Activated naive CD8-positive, alpha-beta T cell (primary cell): ENCODE measurements around the gene SPON1.
"Not testable (repeated sequence)": the region's sequence is repeated elsewhere in the genome, so short reads cannot be mapped to it uniquely, and the experiment has no call there.

ENCODE experiments used
- H3K27ac Mint-ChIP-seq: one replicate; pipeline ENCODE4 v1.8.0; 2021; ENCODE audit warnings: mixed read lengths
- H3K27me3 Mint-ChIP-seq: one replicate; pipeline ENCODE4 v1.8.0; 2021; ENCODE audit warnings: mixed read lengths
- H3K36me3 Mint-ChIP-seq: one replicate; pipeline ENCODE4 v1.8.0; 2021; ENCODE audit warnings: mixed read lengths
- H3K4me1 Mint-ChIP-seq: one replicate; pipeline ENCODE4 v1.8.0; 2021; ENCODE audit warnings: low read depth, mixed read lengths
- H3K4me3 Mint-ChIP-seq: one replicate; pipeline ENCODE4 v1.8.0; 2021; ENCODE audit warnings: mild to moderate bottlenecking, mixed read lengths
- H3K9me3 Mint-ChIP-seq: one replicate; pipeline ENCODE4 v1.8.0; 2021; ENCODE audit warnings: low read depth, mixed read lengths

SPON1 gene

DNA sequence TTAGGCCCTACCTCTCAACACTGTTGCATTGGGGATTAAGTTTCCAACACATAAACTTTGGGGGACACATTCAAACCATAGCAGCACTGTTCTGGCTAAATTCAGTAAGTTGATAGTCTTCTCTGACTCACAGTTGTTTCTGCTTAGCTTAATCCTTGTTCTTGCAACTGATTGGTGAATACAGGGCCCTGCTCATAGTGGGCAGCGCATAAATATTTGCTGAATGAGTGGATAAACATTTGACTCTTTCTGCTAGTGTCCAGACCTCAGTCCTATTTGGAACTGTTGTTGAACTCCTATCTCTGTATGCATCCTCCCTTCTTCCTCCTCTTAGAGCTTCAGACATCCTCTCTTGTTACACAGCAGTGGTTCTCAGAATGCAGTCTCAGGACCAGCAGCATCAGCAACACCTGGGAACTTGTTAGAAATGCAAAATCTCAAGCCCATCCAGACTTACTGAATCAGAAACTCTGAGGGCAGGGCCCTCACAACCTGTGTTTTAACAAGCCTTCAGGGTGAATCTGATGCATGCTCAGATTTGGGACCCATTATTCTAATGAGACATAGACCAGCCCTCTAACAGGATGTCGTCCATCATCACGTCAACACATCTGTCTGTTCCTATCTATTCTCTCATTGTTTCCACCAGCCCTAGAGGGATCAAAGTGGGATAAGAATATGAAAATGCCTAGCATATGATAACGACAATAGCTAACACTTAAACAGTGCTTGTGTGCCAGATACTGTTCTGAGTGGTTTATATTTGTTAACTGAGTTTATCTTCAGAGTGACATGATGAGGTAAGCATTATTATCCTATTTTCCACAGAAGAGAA is 22.3 kb downstream of the SPON1 start:
- H3K36me3 Mint-ChIP-seq: no peaks in the 10 kb centered on the region
- no peak overlapping the region for H3K4me3 Mint-ChIP-seq
- H3K27me3 Mint-ChIP-seq: no peaks in the 10 kb centered on the region
- no peaks in the 10 kb centered on the region for H3K4me1 Mint-ChIP-seq
- H3K9me3 Mint-ChIP-seq: no peaks in the 10 kb centered on the region
- H3K27ac Mint-ChIP-seq: no peak overlapping the region

DNA sequence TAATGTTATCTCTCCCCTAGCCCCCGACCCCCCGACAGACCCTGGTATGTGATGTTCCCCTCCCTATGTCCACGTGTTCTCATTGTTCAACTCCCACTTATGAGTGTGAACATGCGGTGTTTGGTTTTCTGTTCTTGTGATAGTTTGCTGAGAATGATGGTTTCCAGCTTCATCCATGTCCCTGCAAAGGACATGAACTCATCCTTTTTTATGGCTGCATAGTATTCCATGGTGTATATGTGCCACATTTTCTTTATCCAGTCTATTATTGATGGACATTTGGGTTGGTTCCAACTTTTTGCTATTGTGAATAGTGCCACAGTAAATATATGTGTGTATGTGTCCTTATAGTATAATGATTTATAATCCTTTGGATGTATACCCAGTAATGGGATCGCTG is 24.2 kb downstream of the SPON1 start:
- not testable (repeated sequence) for H3K4me3 Mint-ChIP-seq, H3K36me3 Mint-ChIP-seq, H3K27ac Mint-ChIP-seq, H3K9me3 Mint-ChIP-seq, H3K4me1 Mint-ChIP-seq, H3K27me3 Mint-ChIP-seq

DNA sequence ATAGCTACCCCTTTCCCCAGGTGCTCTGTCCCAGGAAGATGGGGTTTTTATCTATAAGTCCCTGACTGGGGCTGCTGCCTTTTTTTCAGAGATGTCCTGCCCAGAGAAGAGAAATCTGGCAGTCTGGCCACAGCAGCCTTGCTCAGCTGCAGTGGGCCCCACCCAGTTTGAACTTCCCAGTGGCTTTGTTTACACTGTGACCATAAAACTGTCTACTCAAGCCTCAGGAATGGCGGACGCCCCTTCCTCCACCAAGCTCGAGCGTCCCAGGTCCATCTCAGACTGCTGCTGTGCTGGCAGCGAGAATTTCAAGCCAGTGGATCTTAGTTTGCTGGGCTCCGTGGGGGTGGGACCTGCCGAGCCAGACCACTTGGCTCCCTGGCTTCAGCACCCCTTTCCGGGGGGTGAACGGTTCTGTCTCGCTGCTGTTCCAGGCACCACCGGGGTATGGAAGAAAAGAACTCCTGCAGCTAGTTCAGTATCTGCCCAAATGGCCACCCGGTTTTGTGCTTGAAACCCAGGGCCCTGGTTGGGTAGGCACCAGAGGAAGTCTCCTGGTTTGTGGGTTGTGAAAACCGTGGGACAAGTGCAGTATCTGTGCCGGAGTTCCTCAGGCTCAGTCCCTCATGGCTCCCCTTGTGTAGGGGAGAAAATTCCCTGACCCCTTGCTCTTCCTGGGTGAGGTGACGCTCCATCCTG is 29.8 kb downstream of the SPON1 start:
- not testable (repeated sequence) for H3K36me3 Mint-ChIP-seq, H3K9me3 Mint-ChIP-seq, H3K27ac Mint-ChIP-seq, H3K4me3 Mint-ChIP-seq, H3K4me1 Mint-ChIP-seq, H3K27me3 Mint-ChIP-seq

DNA sequence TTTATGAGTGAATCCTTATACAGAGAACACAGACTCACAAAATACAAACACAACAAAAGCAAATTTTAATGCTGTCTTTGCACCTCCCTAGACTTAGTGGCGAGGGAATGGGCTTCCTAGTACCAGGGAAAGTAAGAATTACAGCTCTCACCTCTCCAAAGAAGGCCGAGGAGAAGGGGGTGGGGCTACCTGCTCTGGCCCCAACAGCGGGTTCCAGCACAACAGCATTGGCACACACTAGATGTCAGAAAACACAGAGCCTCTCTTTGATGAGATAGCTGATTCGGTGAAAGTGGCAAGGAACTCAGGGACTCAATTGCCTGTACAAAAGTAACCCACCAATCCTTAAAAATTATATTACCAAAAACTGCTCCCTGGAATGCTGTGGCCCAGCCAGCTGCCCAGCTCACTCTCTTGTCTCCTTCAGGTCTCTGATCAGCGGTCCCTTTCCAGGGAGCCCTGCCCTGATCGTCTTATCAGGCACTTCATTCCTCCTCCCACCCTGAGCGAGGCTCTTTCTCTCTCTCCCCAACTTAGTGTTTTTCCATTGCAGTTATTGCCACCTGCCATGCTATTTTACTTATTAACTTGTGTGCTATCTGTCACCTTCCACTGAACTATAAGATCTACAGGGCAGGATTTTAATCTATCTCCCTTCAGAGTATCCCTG is 30.7 kb downstream of the SPON1 start:
- Mint-ChIP-seq H3K4me3 (no peak overlapping the region), H3K36me3 (no peaks in the 10 kb centered on the region), H3K4me1 (no peaks in the 10 kb centered on the region), H3K27me3 (peaks cover 3% of the 10 kb centered on the region), H3K27ac (no peak overlapping the region), H3K9me3 (no peaks in the 10 kb centered on the region)

DNA sequence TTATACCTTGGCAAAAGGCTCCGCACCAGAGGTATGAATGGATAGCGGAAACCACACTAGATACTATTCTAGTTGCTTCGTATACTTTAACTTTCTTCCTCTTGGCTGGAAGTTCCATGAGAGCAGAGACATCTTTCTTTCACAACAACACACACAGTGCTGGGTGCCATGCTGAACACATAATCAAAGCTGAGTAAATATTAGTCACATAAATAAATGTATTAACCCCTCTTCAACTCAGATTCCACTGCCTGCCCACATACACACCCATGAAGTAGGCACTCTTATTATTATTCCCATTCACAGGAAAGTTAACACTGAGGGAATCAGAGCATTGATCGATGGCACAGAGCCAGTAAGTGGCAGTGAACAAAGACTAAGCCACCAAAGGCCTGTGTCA is 35.4 kb downstream of the SPON1 start:
- H3K36me3 Mint-ChIP-seq: peaks cover 12% of the 10 kb centered on the region
- no peaks in the 10 kb centered on the region for H3K4me1 Mint-ChIP-seq
- H3K27me3 Mint-ChIP-seq: peaks cover 5% of the 10 kb centered on the region
- H3K9me3 Mint-ChIP-seq: peaks cover 12% of the 10 kb centered on the region
- no peak overlapping the region for H3K4me3 Mint-ChIP-seq
- no peak overlapping the region for H3K27ac Mint-ChIP-seq

DNA sequence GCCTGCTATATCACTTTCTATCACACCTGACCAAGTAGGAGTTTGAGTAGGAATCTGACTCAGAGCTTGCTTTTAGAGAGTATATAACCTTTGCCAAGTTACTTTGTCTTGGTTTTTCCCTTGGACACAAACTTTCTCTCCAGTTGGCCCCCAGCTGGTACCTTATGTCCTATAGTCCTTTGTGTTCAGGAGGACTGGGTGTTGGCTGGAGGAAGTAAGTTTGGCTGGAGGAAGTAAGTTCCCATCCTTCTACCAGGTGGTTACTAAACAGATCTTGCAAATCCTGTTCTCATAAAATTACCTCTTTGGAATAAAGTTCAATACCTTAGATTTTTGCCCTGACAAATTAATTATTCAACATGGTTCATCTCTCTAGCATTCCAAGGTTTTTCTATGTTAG is 37.2 kb downstream of the SPON1 start:
- Mint-ChIP-seq H3K4me1 (no peaks in the 10 kb centered on the region), H3K36me3 (peaks cover 14% of the 10 kb centered on the region)

DNA sequence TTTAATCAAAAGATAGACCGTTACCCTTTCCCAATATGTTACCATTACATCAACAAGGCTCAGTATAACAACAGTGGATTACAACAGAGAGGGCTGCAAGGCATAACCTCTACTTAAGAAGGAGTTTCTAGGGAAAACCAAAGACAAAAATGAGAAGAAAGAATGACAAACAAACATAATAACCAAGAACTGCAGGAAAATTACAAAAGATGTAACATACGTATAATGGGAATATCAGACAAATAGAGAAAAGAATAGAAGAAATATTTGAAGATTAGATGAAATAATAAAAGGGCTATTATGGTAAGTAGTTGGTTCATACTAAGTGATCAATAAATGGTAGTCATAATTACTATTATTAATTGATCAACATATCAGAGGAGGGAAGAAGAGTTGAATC is 39.1 kb downstream of the SPON1 start:
- H3K27ac Mint-ChIP-seq: no peak overlapping the region
- peaks cover 2% of the 10 kb centered on the region for H3K27me3 Mint-ChIP-seq
- H3K36me3 Mint-ChIP-seq: peaks cover 14% of the 10 kb centered on the region
- no peak overlapping the region for H3K4me3 Mint-ChIP-seq
- peaks cover 21% of the 10 kb centered on the region for H3K9me3 Mint-ChIP-seq
- H3K4me1 Mint-ChIP-seq: no peaks in the 10 kb centered on the region

More for the DNA sequence above, 37.2 kb downstream of the SPON1 start:
- Mint-ChIP-seq H3K27me3 (peaks cover 2% of the 10 kb centered on the region), H3K4me3 (no peak overlapping the region), H3K27ac (no peak overlapping the region), H3K9me3 (peaks cover 21% of the 10 kb centered on the region)

DNA sequence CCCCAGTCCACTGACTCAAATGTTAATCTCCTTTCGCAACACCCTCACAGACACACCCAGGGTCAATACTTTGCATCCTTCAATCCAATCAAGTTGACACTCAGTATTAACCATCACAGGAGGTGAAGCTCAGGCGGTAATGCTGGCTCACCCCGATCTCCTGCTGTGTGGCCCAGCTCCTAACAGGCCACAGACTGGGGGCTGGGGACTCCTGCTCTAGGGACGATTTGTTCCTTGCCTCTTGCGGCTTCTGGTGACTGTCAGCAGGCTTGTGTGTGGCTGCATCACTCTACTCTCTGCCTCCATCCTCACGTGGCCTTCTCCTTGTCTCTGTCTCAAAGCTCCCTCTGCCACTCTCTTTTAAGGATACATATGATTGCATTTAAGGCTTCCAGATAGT is 45.0 kb downstream of the SPON1 start:
- peaks cover 4% of the 10 kb centered on the region for H3K36me3 Mint-ChIP-seq
- no peak overlapping the region for H3K27ac Mint-ChIP-seq
- no peaks in the 10 kb centered on the region for H3K27me3 Mint-ChIP-seq
- no peaks in the 10 kb centered on the region for H3K4me1 Mint-ChIP-seq
- H3K9me3 Mint-ChIP-seq: peaks cover 9% of the 10 kb centered on the region
- H3K4me3 Mint-ChIP-seq: no peak overlapping the region

DNA sequence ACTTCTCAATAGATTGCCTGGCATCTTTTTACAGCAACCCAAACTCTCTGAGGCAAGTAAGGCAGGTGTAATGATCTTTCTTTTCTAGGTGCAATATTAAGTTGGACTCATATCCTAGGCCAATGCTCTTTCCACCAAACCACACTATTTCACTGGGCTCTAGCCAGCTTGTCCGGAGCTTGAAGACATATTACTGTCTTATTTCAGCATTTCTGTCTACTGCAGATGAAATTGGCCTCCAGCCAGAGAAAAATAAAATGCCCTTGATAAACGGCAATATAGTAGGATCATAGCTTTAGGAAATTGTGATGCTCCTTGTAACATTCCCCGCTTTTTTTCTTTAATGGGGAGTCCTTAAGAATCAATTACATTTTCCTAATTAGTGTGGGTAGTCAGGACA is 48.1 kb downstream of the SPON1 start:
- Mint-ChIP-seq H3K27ac (no peak overlapping the region), H3K9me3 (no peaks in the 10 kb centered on the region), H3K27me3 (no peaks in the 10 kb centered on the region), H3K36me3 (no peaks in the 10 kb centered on the region), H3K4me1 (no peaks in the 10 kb centered on the region), H3K4me3 (no peak overlapping the region)

DNA sequence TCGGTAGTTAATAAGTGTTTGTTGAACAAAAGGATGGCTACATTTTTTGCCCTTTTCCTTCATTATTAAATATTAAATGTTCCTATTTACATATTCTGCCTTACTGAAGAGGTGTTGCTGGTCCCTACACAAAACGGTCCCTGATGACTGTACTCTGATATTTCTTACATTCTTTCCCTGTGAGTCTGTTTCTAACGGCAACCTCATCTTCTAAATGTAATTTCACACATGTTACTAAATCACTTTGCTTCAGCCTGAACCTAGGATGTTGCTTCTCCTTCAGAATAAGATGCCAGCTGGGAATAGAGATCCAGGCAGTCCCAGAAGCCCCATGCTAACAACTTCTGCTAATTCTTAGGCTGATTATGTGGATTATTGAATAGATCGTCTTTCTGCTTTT is 50.3 kb downstream of the SPON1 start:
- Mint-ChIP-seq H3K4me3 (no peak overlapping the region), H3K27ac (no peak overlapping the region), H3K9me3 (no peaks in the 10 kb centered on the region), H3K4me1 (no peaks in the 10 kb centered on the region), H3K36me3 (no peaks in the 10 kb centered on the region), H3K27me3 (no peaks in the 10 kb centered on the region)

DNA sequence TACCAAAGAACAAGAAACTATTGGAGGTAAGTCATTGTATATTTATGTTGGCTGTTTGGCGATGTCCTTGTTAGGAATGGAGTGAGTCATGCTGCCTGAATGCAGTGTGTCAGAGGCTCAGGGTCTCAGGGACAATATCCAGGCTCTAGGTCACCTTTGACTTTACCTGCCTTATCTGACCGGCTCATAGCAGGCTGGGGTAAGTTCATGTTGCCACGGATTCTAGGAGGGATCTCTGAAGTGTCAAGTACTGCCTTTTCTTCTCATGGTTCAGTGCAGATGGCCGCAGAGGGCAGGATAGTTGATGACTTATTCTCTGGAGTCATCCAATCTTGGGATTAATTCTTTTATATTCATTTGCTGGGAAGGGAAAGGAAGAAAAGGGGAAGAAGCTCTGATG is 53.2 kb downstream of the SPON1 start:
- Mint-ChIP-seq H3K9me3 (no peaks in the 10 kb centered on the region), H3K36me3 (no peaks in the 10 kb centered on the region), H3K27me3 (peaks cover 2% of the 10 kb centered on the region), H3K27ac (no peak overlapping the region), H3K4me3 (no peak overlapping the region), H3K4me1 (no peaks in the 10 kb centered on the region)

DNA sequence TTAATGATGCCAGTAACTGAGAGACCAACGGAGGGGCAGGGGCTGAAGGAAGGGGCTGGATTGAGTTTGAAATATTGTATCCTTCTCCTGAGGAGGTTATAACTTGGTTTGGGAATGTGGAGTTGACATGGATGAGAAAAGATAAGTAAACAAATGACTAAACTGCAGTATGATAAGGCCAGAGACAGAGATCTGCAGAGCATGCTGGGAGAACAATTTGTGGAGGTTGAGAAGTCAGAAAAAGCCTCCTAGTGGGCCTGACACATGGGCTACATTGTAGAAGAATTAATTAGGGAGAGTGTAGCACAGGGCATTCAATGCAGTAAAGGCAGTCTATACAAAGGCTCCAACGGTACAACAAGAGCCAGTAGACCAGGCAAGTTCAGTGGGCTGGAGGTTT is 55.9 kb downstream of the SPON1 start:
- peaks cover 2% of the 10 kb centered on the region for H3K27me3 Mint-ChIP-seq
- no peaks in the 10 kb centered on the region for H3K9me3 Mint-ChIP-seq
- H3K4me3 Mint-ChIP-seq: no peak overlapping the region
- no peak overlapping the region for H3K27ac Mint-ChIP-seq
- H3K36me3 Mint-ChIP-seq: no peaks in the 10 kb centered on the region
- no peaks in the 10 kb centered on the region for H3K4me1 Mint-ChIP-seq

DNA sequence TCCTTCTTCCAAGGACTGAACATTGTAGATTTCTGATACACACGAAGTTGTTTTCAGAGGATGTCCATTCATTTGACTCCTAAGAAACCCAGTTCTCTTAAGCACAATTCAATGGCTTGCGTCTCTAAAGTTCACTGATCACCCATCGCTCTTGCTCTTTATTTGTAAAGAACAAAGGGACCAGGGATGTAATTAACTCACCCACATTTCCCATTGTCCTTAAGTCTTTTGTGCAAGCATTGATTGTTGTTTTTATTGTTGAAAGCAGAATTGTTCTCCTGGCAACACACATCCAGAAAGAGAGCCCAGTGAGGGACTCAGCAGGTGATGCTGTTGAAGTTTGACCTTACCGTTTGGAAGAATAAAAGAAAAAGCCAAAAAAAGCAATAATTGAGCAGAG is 59.2 kb downstream of the SPON1 start:
- Mint-ChIP-seq H3K4me1 (no peaks in the 10 kb centered on the region), H3K27me3 (peaks cover 2% of the 10 kb centered on the region), H3K36me3 (no peaks in the 10 kb centered on the region), H3K9me3 (no peaks in the 10 kb centered on the region), H3K27ac (no peak overlapping the region), H3K4me3 (no peak overlapping the region)

DNA sequence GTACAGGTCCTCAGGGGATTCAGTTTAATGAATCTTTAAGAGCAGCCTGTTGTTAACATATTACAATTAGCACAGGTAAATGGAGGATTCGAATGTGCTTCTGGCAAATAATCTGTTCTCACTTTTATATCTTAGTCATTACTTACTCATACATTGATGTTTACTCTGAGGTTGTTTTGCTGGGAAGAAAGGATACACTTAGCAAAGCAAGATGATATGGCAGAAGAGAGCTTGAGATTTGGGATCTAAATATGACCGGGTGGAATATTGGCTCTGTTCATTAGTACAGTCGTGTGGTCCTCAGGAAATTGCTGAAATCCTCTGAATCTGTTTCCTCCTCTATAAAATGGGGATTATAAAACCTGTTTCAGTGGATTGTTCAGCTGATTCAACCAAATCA is 59.7 kb downstream of the SPON1 start:
- H3K4me1 Mint-ChIP-seq: no peaks in the 10 kb centered on the region
- no peak overlapping the region for H3K4me3 Mint-ChIP-seq
- no peak overlapping the region for H3K27ac Mint-ChIP-seq
- H3K27me3 Mint-ChIP-seq: peaks cover 2% of the 10 kb centered on the region
- no peaks in the 10 kb centered on the region for H3K36me3 Mint-ChIP-seq
- H3K9me3 Mint-ChIP-seq: no peaks in the 10 kb centered on the region

DNA sequence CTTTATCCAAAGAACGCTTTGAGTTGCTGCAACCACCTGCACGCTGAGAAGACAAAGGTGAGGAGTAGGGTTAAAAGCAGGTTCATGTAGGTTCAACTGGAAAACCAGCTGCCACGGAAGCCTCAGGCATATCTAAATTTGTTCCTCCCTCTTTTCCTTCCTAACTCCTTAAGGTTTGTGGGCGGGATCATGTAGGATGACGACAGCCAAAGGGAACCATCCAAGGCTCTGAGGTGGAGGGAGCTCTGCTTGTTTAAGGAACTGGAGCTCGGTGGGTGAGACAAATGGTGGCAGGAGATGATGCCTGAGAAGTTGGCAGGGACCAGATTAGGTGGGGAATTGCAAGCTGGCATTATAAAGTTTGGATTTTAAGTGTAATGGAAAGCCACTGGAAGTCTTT is 60.3 kb downstream of the SPON1 start:
- Mint-ChIP-seq H3K4me3 (no peak overlapping the region), H3K36me3 (no peaks in the 10 kb centered on the region), H3K27ac (no peak overlapping the region), H3K27me3 (peaks cover 2% of the 10 kb centered on the region), H3K4me1 (no peaks in the 10 kb centered on the region), H3K9me3 (no peaks in the 10 kb centered on the region)
